ENCODE measurements around the gene DAGLA. TPM values are rescaled to one million over a fixed set of nuclear protein-coding genes. Genes with fewer than 3 reads are reported as not detected.

The DAGLA gene
- total and polyA plus RNA-seq, 2 experiments from 2014 or later: 1.3 TPM

- H3K27me3 ChIP-seq (replicated peaks; ENCODE audit: insufficient read depth): no peaks in the 10 kb centered on the region
- no peak overlapping the region for H2AFZ ChIP-seq
- TF ChIP-seq EZH2 (IDR thresholded peaks at IDR 0.05; ENCODE audit: insufficient read depth, poor library complexity, severe bottlenecking): no peak
- TF ChIP-seq EZH2phosphoT487 (IDR thresholded peaks at IDR 0.05; ENCODE audit: insufficient read depth, low read depth): no peak
- WGBS, 2 experiments (ENCODE audit: low coverage in 1 of 2, low lambda C conversion rate in 2 of 2, missing lambda C conversion rate in 2 of 2): 73% methylated on average over 17 to 21 of the region's 21 CpGs
- no peak overlapping the region for H3K27ac ChIP-seq
- H3K4me1 ChIP-seq (ENCODE audit: insufficient read depth): 0 out of 2 replicates have a peak, but pooled peaks cover 3% of the 10 kb centered on the region
- H3K4me3 ChIP-seq: no peak overlapping the region
- H3F3A ChIP-seq (ENCODE audit: insufficient read depth): no peaks in the 10 kb centered on the region
- in situ Hi-C loops (cut with MboI): no loop called here
- no peaks in the 10 kb centered on the region for H3K9me3 ChIP-seq (ENCODE audit: low read depth)
- H3K9ac ChIP-seq: no peak overlapping the region
- H3K79me2 ChIP-seq (ENCODE audit: insufficient read depth): no peaks in the 10 kb centered on the region
- H3K4me2 ChIP-seq (ENCODE audit: unreplicated experiment): no peak overlapping the region
- H3K9me2 ChIP-seq (ENCODE audit: insufficient read depth): no peaks in the 10 kb centered on the region
- no peaks in the 10 kb centered on the region for H3K36me3 ChIP-seq (ENCODE audit: low read depth)
- no peak for DNase-seq
- no peaks in the 10 kb centered on the region for H4K20me1 ChIP-seq (ENCODE audit: insufficient read depth)
Measured at GRCh38 chr11:61749591-61750217, 69.5 kb downstream of the DAGLA start.

- TF ChIP-seq EZH2phosphoT487 (IDR thresholded peaks at IDR 0.05; ENCODE audit: insufficient read depth, low read depth): no peak
- TF ChIP-seq EZH2 (IDR thresholded peaks at IDR 0.05; ENCODE audit: insufficient read depth, poor library complexity, severe bottlenecking): no peak
- Histone ChIP-seq H3K9me3 (ENCODE audit: low read depth) (no peaks in the 10 kb centered on the region), H3K4me2 (ENCODE audit: unreplicated experiment) (no peak overlapping the region), H4K20me1 (ENCODE audit: insufficient read depth) (no peaks in the 10 kb centered on the region), H3K79me2 (ENCODE audit: insufficient read depth) (no peaks in the 10 kb centered on the region), H3K4me3 (no peak overlapping the region), H3K36me3 (ENCODE audit: low read depth) (no peaks in the 10 kb centered on the region), H3K27me3 (replicated peaks; ENCODE audit: insufficient read depth) (no peaks in the 10 kb centered on the region), H3K9ac (no peak overlapping the region), H2AFZ (no peak overlapping the region), H3K4me1 (ENCODE audit: insufficient read depth) (0 out of 2 replicates have a peak, but pooled peaks cover 3% of the 10 kb centered on the region), H3K9me2 (ENCODE audit: insufficient read depth) (no peaks in the 10 kb centered on the region), H3F3A (ENCODE audit: insufficient read depth) (no peaks in the 10 kb centered on the region), H3K27ac (no peak overlapping the region)
- DNase-seq: no peak
- in situ Hi-C loops (cut with MboI): no loop called here
- WGBS, 2 experiments (ENCODE audit: low coverage in 1 of 2, low lambda C conversion rate in 2 of 2, missing lambda C conversion rate in 2 of 2): 90 to 91% methylated on average over 5 of the region's 5 CpGs
Measured at GRCh38 chr11:61750631-61751273, 70.6 kb downstream of the DAGLA start.

- no peaks in the 10 kb centered on the region for H3K9me3 ChIP-seq (ENCODE audit: low read depth)
- no peak overlapping the region for H3K9ac ChIP-seq
- H3K27me3 ChIP-seq (replicated peaks; ENCODE audit: insufficient read depth): no peaks in the 10 kb centered on the region
- in situ Hi-C loops (cut with MboI): no loop called here
- no peak overlapping the region for H3K4me2 ChIP-seq (ENCODE audit: unreplicated experiment)
- no peaks in the 10 kb centered on the region for H3K79me2 ChIP-seq (ENCODE audit: insufficient read depth)
- H2AFZ ChIP-seq: no peak overlapping the region
- H4K20me1 ChIP-seq (ENCODE audit: insufficient read depth): no peaks in the 10 kb centered on the region
- no peak for DNase-seq
- no peak overlapping the region for H3K27ac ChIP-seq
- no peak overlapping the region for H3K4me3 ChIP-seq
- no peaks in the 10 kb centered on the region for H3K36me3 ChIP-seq (ENCODE audit: low read depth)
- WGBS, 2 experiments (ENCODE audit: low coverage in 1 of 2, low lambda C conversion rate in 2 of 2, missing lambda C conversion rate in 2 of 2): 83 to 84% methylated on average over 14 of the region's 14 CpGs
- no peaks in the 10 kb centered on the region for H3F3A ChIP-seq (ENCODE audit: insufficient read depth)
- no peaks in the 10 kb centered on the region for H3K9me2 ChIP-seq (ENCODE audit: insufficient read depth)
- H3K4me1 ChIP-seq (ENCODE audit: insufficient read depth): 0 out of 2 replicates have a peak, but pooled peaks cover 3% of the 10 kb centered on the region
- TF ChIP-seq EZH2 (IDR thresholded peaks at IDR 0.05; ENCODE audit: insufficient read depth, poor library complexity, severe bottlenecking) (no peak), EZH2phosphoT487 (IDR thresholded peaks at IDR 0.05; ENCODE audit: insufficient read depth, low read depth) (no peak)
Measured at GRCh38 chr11:61751384-61751783, 71.2 kb downstream of the DAGLA start.

DNA sequence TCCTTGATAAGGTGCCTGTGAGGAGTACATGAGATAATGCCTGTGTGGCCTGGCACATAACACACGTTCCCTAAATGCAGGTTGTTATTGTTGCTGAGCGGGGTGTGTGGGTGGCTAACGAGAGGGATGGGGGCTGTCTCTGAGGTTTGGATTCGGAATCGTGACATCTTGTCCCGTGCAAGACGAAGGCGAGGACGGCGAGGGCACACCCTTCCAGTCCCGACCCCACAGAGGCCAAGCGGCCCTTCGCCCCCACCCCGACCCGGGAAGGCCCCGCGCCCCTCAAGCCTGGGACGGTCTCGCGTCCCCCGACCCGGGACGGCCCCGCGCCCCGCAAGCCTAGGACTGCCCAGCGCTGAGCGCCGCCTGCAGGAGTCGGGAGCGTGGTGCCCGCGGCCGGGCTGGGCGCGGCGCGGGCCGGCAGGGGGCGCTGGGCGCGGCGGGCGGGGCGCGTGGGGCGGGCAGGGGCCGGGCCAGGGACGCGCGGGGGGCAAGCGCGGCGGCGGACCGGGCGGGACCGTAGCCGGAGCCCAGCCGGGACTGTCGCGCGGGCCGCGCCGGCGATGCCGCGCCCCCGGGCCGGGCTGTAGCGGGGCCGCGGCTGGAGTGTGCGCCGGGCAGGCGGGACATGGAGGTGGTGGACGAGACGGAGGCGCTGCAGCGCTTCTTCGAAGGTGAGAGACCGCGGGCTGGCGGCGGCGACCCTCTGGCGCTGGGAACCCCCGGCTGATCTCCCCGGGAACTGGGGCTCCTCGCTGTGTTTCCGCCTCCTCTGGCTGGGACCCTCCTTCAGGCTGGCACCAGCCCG lies 72.1 kb downstream of the DAGLA start, which contains the start of gene MYRF:
MYRF (plus strand) TSS at position 520 of the 808 bp plus-strand sequence; CDS start at position 629, 109 bp downstream.
- no peak within 1 kb of the TSS for H3K27ac ChIP-seq

More for the DNA sequence above, 72.1 kb downstream of the DAGLA start, which contains the start of gene MYRF:
- H3F3A ChIP-seq (ENCODE audit: insufficient read depth): no peaks in the 10 kb centered on the region
- no peaks in the 10 kb centered on the region for H3K36me3 ChIP-seq (ENCODE audit: low read depth)
- H3K9ac ChIP-seq: peak within 1 kb of the TSS; percentile 44; the same call in 1 of the 2 replicates
- no peaks in the 10 kb centered on the region for H3K79me2 ChIP-seq (ENCODE audit: insufficient read depth)
- H3K9me3 ChIP-seq (ENCODE audit: low read depth): no peaks in the 10 kb centered on the region
- TF ChIP-seq EZH2 (IDR thresholded peaks at IDR 0.05; ENCODE audit: insufficient read depth, poor library complexity, severe bottlenecking) (no peak), EZH2phosphoT487 (IDR thresholded peaks at IDR 0.05; ENCODE audit: insufficient read depth, low read depth) (no peak)
- WGBS, 2 experiments (ENCODE audit: low coverage in 1 of 2, low lambda C conversion rate in 2 of 2, missing lambda C conversion rate in 2 of 2): 3 to 4% methylated on average over 28 to 50 of the region's 93 CpGs
- H3K9me2 ChIP-seq (ENCODE audit: insufficient read depth): no peaks in the 10 kb centered on the region
- H4K20me1 ChIP-seq (ENCODE audit: insufficient read depth): no peaks in the 10 kb centered on the region
- H2AFZ ChIP-seq: peak within 1 kb of the TSS; percentile 87
- peak within 1 kb of the TSS; percentile 62 for H3K4me3 ChIP-seq
- 0 out of 2 replicates have a peak, but pooled peaks cover 3% of the 10 kb centered on the region for H3K4me1 ChIP-seq (ENCODE audit: insufficient read depth)
- in situ Hi-C loops (cut with MboI): no loop called here
- peak within 1 kb of the TSS; percentile 59 for H3K4me2 ChIP-seq (ENCODE audit: unreplicated experiment)
- no peaks in the 10 kb centered on the region for H3K27me3 ChIP-seq (replicated peaks; ENCODE audit: insufficient read depth)
- peak; percentile 79 for DNase-seq

Measured in GM23248 (cell line).